ENCODE results near the gene GJC1.
A peak's percentile ranks its signal among the peaks of the same experiment; 100 is the strongest.

DNA sequence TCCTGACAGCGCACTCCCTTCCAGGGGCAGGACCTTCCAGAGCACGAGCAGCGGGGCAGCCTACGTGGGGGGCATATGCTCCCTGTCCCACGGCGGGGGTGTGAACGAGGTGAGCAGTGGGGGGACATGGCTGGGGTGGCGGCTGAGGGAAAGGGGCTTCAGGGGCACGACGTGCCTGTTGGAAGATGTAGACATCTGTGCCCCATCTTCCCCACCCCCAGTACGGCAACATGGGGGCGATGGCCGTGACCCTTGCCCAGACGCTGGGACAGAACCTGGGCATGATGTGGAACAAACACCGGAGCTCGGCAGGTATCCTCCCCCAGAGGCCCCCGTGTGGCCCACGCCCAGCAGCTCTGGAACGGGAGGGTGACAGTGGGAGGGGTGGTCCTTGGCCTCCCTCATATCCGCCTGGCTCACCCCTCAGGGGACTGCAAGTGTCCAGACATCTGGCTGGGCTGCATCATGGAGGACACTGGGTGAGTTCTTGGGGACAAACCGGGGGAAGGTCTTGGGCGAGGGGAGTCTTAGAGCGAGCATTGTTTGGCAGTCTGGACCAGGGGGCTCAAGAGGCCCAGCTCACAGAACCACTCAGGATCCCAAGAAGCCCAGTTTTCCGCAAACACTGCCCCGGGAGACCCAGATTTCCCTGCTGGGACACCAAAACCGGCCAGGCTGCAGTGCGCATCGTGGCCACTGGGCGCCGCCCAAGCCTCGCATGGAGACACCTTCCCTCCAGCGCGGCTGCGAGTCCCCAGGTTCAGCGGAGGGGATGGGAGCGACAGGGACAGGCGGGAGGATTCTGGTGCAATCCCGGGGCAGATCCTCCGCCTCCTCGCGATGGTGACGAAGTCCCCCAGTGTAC is 55.6 kb downstream of the GJC1 start:
- TF ChIP-seq POLR2A (IDR thresholded peaks at IDR 0.05) (no peak), POLR2AphosphoS5 (IDR thresholded peaks at IDR 0.05) (no peak)
- TF ChIP-seq, protein P1, sequence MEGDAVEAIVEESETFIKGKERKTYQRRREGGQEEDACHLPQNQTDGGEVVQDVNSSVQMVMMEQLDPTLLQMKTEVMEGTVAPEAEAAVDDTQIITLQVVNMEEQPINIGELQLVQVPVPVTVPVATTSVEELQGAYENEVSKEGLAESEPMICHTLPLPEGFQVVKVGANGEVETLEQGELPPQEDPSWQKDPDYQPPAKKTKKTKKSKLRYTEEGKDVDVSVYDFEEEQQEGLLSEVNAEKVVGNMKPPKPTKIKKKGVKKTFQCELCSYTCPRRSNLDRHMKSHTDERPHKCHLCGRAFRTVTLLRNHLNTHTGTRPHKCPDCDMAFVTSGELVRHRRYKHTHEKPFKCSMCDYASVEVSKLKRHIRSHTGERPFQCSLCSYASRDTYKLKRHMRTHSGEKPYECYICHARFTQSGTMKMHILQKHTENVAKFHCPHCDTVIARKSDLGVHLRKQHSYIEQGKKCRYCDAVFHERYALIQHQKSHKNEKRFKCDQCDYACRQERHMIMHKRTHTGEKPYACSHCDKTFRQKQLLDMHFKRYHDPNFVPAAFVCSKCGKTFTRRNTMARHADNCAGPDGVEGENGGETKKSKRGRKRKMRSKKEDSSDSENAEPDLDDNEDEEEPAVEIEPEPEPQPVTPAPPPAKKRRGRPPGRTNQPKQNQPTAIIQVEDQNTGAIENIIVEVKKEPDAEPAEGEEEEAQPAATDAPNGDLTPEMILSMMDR (IDR thresholded peaks at IDR 0.05) = peak; percentile 95 to 98 (median 98)

All from breast epithelium (tissue), 3 donors.